Measurements from ENCODE around the gene TTF1. TPM values are rescaled to one million over a fixed set of nuclear protein-coding genes. Genes with fewer than 3 reads are reported as not detected.

TTF1 gene
- total and polyA plus RNA-seq, 9 of the 15 experiments (the other 6 are each of a cell fraction or from before 2014, with no cell fraction given) = 9.0 to 18.5 (median 15.8) TPM

DNA sequence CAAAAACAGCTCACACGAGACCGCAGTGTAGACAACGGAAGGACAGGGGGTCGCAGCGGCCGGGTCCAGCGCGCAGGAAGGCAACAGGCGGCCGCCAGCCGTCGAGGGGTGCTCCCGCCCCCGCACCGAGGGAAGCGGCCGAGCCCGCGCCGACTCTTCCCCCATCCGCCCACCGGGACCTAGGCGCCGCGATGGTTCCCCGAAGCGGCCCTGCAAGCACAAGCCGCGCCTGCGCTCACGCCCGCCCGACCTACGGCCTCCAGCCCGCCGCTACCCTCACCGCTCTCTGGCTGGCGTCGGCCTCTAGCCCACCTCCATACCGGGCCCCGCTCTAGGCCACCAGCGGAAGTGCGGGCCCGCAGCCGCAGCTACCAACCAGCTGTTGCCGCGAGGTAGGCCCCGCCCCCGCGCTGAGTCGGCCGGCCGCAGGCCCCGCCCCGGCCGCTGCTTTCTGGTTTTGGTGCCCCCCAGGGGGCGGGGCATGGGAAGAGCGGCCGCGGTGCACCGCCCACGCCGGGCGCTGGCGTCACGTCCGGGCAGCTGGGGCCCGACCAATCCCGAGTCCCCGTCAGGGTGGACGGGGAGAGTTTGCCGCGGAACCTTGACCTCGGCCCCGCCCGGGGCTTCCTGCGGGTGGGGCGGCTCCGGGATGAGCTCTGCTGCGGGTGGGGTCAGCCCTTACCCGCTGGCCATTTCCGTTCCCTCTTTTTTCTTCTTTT, 51.8 kb downstream of the TTF1 start, which contains the start of gene SETX (continued):
- TF ChIP-seq JUND (IDR thresholded peaks at IDR 0.05; ENCODE audit: borderline replicate concordance, low read depth, low read length) = peak; percentile 49; the same call in 1 of the 2 replicates
- no peak; the same call in 2 of the 3 replicates for TF ChIP-seq JUND (tag; IDR thresholded peaks at IDR 0.05; ENCODE audit: borderline replicate concordance, low read depth, low read length)
- TF ChIP-seq TOE1 (IDR thresholded peaks at IDR 0.05; ENCODE audit: borderline replicate concordance) = peak; percentile 32; the same call in 1 of the 2 replicates
- TF ChIP-seq TOE1 (CRISPR knock-in tag; IDR thresholded peaks at IDR 0.05; ENCODE audit: borderline replicate concordance, low read depth) = no peak
- 0 out of 2 replicates have a peak, but pooled peaks have one; percentile 21 for TF ChIP-seq FOXK1 (CRISPR knock-in tag; IDR thresholded peaks at IDR 0.05; ENCODE audit: borderline replicate concordance)
- TF ChIP-seq HNRNPK (IDR thresholded peaks at IDR 0.05; ENCODE audit: low read depth, low read length, poor library complexity, severe bottlenecking) = peak; percentile 75
- TF ChIP-seq ZNF311 (CRISPR knock-in tag; IDR thresholded peaks at IDR 0.05) = no peak
- 0 out of 2 replicates have a peak, but pooled peaks have one; percentile 39 for TF ChIP-seq KAT7 (CRISPR knock-in tag; IDR thresholded peaks at IDR 0.05; ENCODE audit: borderline replicate concordance)
- TF ChIP-seq PHB (CRISPR knock-in tag; IDR thresholded peaks at IDR 0.05) = no peak
- TF ChIP-seq, protein P1, sequence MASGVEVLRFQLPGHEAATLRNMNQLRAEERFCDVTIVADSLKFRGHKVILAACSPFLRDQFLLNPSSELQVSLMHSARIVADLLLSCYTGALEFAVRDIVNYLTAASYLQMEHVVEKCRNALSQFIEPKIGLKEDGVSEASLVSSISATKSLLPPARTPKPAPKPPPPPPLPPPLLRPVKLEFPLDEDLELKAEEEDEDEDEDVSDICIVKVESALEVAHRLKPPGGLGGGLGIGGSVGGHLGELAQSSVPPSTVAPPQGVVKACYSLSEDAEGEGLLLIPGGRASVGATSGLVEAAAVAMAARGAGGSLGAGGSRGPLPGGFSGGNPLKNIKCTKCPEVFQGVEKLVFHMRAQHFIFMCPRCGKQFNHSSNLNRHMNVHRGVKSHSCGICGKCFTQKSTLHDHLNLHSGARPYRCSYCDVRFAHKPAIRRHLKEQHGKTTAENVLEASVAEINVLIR (CRISPR knock-in tag; IDR thresholded peaks at IDR 0.05) = peak; percentile 81
- TF ChIP-seq KDM5B (IDR thresholded peaks at IDR 0.05; ENCODE audit: insufficient replicate concordance, low read depth, low read length) = peak; percentile 93
- TF ChIP-seq, protein P2, sequence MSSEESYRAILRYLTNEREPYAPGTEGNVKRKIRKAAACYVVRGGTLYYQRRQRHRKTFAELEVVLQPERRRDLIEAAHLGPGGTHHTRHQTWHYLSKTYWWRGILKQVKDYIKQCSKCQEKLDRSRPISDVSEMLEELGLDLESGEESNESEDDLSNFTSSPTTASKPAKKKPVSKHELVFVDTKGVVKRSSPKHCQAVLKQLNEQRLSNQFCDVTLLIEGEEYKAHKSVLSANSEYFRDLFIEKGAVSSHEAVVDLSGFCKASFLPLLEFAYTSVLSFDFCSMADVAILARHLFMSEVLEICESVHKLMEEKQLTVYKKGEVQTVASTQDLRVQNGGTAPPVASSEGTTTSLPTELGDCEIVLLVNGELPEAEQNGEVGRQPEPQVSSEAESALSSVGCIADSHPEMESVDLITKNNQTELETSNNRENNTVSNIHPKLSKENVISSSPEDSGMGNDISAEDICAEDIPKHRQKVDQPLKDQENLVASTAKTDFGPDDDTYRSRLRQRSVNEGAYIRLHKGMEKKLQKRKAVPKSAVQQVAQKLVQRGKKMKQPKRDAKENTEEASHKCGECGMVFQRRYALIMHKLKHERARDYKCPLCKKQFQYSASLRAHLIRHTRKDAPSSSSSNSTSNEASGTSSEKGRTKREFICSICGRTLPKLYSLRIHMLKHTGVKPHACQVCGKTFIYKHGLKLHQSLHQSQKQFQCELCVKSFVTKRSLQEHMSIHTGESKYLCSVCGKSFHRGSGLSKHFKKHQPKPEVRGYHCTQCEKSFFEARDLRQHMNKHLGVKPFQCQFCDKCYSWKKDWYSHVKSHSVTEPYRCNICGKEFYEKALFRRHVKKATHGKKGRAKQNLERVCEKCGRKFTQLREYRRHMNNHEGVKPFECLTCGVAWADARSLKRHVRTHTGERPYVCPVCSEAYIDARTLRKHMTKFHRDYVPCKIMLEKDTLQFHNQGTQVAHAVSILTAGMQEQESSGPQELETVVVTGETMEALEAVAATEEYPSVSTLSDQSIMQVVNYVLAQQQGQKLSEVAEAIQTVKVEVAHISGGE (CRISPR knock-in tag; IDR thresholded peaks at IDR 0.05) = peak; percentile 38 to 96 (median 67); a peak in 3 of 6 replicates
- TF ChIP-seq, protein P3, sequence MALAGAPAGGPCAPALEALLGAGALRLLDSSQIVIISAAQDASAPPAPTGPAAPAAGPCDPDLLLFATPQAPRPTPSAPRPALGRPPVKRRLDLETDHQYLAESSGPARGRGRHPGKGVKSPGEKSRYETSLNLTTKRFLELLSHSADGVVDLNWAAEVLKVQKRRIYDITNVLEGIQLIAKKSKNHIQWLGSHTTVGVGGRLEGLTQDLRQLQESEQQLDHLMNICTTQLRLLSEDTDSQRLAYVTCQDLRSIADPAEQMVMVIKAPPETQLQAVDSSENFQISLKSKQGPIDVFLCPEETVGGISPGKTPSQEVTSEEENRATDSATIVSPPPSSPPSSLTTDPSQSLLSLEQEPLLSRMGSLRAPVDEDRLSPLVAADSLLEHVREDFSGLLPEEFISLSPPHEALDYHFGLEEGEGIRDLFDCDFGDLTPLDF (CRISPR knock-in tag; IDR thresholded peaks at IDR 0.05) = 0 out of 2 replicates have a peak, but pooled peaks have one; percentile 62
- TF ChIP-seq, protein P4, sequence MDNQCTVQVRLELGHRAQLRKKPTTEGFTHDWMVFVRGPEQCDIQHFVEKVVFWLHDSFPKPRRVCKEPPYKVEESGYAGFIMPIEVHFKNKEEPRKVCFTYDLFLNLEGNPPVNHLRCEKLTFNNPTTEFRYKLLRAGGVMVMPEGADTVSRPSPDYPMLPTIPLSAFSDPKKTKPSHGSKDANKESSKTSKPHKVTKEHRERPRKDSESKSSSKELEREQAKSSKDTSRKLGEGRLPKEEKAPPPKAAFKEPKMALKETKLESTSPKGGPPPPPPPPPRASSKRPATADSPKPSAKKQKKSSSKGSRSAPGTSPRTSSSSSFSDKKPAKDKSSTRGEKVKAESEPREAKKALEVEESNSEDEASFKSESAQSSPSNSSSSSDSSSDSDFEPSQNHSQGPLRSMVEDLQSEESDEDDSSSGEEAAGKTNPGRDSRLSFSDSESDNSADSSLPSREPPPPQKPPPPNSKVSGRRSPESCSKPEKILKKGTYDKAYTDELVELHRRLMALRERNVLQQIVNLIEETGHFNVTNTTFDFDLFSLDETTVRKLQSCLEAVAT (IDR thresholded peaks at IDR 0.05) = no peak; a peak in 1 of 4 replicates
- peak; percentile 81 for TF ChIP-seq FIP1L1 (IDR thresholded peaks at IDR 0.05; ENCODE audit: low read depth, low read length, poor library complexity, severe bottlenecking)
- TF ChIP-seq CCAR2 (IDR thresholded peaks at IDR 0.05; ENCODE audit: low read depth, low read length) = no peak
- no peak; the same call in 1 of the 2 replicates for TF ChIP-seq MYC (IDR thresholded peaks at IDR 0.05; ENCODE audit: low read depth, low read length)
- no peak for TF ChIP-seq MYC (CRISPR knock-in tag; IDR thresholded peaks at IDR 0.05; ENCODE audit: borderline replicate concordance, low read depth)
- no peak for TF ChIP-seq NBN (IDR thresholded peaks at IDR 0.05; ENCODE audit: low read depth)

Data from K562 (cell line).